HG02759 (cell line): Measurements from ENCODE around the gene C3orf85.
"Not testable (repeated sequence)": the region's sequence is repeated elsewhere in the genome, so short reads cannot be mapped to it uniquely, and the experiment has no call there.

Experiments
- ATAC-seq: cut with Tn5 transposase; IDR thresholded peaks from one replicate; pipeline ENCODE4 v1.9.1; 2021; ENCODE audit warnings: mild to moderate bottlenecking, moderate library complexity; ENCODE audit not compliant: unreplicated experiment

C3orf85 gene

DNA sequence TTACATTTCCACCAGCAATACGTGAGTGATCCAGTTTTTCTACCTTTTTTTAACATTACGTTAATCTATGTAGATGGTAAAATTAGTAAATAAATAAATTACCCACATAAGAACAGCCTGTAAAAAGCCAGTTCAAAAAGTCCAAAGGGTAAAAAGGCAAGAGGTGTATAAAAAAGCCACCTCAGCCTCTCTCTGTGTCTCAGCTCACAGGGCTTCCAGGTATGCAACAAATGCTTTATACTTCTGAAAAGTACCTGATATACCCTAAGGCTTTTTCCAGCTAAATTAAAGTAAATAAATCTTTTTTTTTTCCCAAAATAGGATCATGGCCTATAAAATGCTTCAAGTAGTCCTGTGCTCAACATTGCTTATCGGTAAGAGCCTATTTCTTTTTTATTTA, at the start of gene C3orf85:
Gene C3orf85 (plus strand): TSS at position 197 of the 400 bp plus-strand sequence. CDS start 129 bp downstream, at position 326.
- ATAC-seq, result no peak

- ATAC-seq, result no peak
Observed at GRCh38 chr3:109089265-109089664, 47.3 kb upstream of the C3orf85 start.

- ATAC-seq, result no peak
Observed at GRCh38 chr3:109091846-109092245, 44.7 kb upstream of the C3orf85 start.

- ATAC-seq, result no peak
Observed at GRCh38 chr3:109093561-109093960, 43.0 kb upstream of the C3orf85 start.

DNA sequence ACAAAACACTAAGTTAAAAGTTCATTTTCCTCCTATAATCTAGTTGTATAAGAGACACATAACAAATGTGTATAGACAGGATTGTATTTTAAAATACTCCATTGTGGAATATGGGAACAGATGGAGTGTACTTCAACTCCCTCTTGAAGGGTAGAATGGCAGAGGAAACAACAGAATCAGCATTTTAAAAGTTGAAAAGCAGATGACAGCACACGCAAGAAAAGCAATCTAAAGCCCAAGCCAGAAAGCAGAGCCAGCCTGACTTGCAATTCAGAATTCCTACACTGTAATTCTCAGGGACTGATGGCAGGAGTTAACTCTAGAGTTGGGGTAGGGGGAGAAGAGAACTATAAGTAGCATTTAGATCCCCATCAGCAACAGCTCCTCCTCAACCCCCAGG, 41.4 kb upstream of the C3orf85 start:
- no peak for ATAC-seq

DNA sequence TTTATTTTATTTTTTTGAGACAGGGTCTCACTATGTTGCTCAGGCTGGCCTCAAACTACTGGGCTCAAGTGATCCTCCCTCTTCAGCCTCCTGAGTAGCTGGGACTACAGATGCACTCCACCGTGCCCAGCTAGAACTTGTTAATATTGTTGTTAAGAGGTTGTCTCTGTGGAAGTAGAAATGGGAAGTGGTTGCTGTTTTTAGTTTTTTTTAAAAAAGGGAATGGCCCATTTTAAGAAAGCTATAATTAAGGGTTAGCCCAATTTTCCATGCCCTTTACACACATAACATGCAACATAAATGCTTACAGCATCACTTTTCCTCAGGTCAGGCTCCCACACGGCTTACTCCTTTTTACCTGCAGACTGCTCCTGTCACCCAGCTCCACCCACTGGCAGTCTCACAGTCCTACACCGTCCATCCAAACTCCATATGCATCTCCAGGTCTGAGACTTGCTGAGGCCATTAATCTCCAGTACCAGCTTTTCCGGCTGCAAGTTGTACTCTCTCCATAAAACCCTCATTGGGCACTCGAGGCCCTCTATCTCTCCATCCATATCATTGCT, 38.4 kb upstream of the C3orf85 start:
- no peak for ATAC-seq

DNA sequence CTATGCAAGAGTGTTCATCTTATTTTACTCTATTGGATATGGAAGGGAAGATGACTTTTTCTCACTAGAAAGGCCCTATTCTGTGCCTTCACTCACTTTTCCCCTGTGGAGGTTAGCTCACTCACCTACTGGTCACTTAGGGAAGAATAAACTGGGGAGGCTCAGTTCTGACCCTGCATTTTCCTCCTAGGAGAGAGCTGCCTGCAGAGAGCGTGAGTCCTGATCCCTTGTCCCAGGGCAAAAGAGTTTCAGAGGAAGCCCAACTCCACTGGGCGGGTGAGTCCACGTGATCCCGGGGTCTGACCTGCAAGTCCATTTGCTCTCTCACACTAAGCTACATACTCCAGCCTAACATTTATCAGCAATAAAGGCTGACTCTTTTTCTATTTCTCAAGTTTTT, 26.9 kb upstream of the C3orf85 start:
- no peak for ATAC-seq

DNA sequence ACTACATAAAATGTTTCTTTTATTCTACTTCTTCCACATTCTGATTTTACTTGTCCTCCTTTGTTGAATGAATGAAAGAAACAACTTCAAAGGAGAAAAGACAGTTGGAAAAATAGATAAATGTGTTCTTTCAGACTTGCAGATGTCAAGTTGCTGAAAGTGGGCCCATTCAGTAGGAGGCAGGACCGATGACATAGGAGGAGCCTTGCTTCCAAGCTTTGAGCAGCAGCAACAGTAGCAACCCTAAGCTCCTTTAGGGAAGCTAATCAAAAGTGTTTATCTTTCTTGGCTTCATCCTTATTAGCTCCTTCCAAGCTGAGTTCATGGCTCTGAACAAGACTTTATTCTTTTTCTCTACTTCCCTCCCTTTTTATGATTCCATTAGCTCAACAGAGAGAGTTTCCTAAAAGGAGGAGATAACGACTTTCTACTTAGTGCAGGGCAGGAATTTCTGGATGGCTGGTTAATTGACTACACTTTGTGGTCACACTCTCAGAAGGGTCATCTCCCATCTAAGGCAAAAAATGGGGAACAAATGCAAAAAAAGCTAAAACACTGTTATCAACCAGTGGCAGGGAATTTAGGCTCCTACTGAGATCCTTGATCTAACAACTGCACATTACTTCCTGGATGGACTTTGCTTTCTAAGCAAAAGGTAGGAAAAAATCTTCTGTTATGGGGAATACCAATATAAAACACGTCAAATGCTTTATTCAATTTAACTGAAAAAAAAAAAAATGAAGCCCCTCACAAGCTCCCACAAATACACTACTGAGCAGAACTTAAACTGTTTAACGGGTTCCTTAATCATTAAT, 23.4 kb upstream of the C3orf85 start:
- ATAC-seq, result no peak

- ATAC-seq, result no peak
Observed at GRCh38 chr3:109114746-109115145, 21.8 kb upstream of the C3orf85 start.

- ATAC-seq, result no peak
Observed at GRCh38 chr3:109115451-109115850, 21.1 kb upstream of the C3orf85 start.

DNA sequence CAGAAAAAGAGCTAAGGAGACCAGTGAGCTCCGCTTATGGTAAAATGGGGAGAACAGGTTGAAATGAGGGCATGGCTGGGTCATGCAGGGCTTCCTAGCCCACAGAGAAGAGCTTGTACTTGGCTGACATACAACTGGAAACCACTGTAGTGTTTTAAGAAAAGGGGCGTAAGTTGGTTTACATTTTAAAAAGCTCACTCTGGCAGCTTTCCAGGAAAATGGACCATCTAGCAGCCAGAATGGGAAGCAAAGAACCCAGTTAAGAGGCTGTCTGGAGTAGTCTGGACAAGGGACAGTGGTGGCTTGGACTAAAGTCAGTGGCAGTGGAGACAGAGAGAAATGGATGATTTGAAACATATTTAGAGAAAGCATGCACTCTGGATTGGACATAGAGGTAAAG, 20.5 kb upstream of the C3orf85 start:
- ATAC-seq, result no peak

- ATAC-seq, result no peak
Observed at GRCh38 chr3:109117939-109118338, 18.6 kb upstream of the C3orf85 start, which contains the start of gene MORC1. TSS of gene MORC1 (minus strand) at chr3:109118134. CDS start at chr3:109118059, 75 bp downstream.

DNA sequence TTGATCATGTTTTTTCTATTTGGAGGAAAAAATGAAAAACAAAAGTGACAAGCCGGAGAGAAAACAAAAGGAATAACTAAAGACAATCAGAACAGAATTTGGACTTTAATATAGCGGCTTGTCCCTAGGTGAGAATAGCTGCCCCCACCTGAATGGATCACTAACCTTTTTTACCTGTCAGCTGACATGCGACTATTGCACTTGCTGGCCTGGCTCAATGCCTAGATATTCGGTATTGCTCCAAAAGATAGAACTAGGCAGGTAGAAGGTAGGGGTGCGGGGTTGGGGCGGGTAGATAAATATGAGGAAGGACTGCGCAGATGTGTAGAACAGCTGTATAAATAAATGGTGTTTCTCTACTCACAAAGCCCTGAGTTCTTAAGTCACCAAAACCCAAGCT, 17.9 kb upstream of the C3orf85 start:
- ATAC-seq, result no peak

- ATAC-seq, result no peak
Observed at GRCh38 chr3:109122690-109123089, 13.8 kb upstream of the C3orf85 start.

DNA sequence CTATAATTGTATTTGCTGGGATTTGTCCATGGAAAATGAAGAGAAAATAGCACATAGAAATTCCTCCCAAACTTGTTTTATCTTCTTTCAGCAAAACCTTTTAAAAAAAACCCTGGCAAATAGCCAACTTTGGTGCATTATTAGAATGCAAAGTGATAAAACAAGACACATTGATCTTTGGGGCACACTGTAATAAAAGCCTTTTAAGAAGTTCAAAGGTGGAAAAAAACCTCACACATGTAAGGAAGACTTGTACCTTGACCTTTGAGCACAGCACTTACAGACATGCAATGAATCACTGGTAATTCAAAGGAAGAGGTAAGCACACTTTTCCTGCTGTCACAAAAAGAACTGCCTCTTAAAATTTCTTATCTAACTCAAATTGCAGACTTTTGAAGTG, 10.6 kb upstream of the C3orf85 start:
- no peak for ATAC-seq

DNA sequence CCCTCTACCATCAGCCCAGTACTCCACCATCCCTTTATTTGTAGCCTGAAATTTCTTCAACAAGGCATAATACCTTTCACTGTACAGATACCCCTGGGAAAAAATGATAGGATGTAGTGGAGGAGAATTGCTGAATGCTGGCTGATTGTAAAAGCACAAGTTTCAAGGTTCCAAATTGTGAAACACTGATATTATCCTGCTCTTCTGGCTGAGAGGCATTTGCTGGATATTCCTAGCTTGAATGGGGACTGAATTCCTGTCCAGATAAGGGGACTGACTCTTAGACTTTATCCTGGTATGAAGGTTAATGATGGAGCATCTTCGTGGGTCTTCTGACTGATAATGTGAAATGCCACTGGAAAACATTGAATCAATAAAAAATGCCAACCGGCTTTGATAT, 9.0 kb upstream of the C3orf85 start:
- ATAC-seq, result no peak

DNA sequence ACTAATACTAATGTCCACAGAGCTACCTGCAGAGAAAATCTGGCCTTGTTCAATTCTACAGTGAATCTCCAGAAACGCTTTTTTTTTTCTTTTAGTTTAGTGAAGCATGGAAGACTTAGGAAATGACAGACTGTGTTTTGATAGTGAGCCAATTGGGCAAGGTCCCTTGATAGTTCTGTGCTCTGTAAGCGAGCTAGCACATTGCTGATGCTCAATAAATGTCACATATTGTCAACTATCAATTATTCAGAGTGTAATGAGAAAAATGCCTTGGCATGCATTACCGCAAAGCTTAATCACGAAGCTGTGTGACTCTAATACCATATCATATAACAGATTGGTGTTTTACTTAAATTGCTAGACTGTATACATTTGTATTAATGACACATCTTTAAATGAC, 5.2 kb upstream of the C3orf85 start:
- no peak for ATAC-seq

GRCh38 chr3:109132801-109133473, 3.6 kb upstream of the C3orf85 start:
- no peak for ATAC-seq

- not testable (repeated sequence) for ATAC-seq
Observed at GRCh38 chr3:109133474-109133816, 3.1 kb upstream of the C3orf85 start.

DNA sequence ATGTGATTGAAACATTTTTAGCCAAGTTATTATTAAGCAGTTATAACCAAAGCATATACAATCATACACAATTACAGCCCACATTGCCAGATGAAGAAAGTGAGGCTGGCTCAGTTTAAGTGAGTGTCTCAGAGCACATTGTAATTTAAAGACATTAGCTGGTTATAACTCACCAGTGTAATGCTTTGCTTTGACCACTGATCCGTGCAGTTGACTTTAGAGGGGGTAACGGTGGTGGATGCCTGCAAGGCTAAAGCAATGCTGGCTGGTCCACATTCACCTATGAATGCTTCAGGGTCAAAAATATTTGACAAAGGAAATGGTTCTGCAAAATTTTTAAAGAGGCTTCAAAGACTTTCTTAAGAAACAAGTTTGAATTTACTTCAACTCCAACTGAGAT, 1.2 kb downstream of the C3orf85 start:
- no peak for ATAC-seq

GRCh38 chr3:109140318-109140717, 3.8 kb downstream of the C3orf85 start:
- ATAC-seq, result no peak

DNA sequence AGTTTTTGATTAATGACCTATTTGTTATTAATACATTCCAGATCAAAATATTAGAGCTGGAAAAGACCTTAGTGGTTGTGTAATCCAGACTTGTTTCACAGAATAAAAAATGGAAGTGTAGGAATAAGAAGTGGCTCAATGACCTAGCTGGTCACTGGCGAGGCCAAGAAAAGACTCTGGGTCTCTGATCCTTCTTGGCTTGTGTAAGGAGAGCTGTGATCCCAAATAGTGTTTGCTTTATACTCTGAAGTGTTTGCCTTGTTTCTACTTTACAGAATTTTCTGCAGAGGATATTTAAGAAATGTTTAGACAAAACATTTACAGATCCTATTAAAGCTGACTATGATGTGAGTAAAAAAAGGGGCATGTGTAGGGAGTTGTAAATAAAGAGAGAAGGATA, 7.1 kb downstream of the C3orf85 start:
- ATAC-seq, result no peak
